Measurements from ENCODE around the gene SLC6A17. TPM values are rescaled to one million over a fixed set of nuclear protein-coding genes. Genes with fewer than 3 reads are reported as not detected.

The SLC6A17 gene
- total RNA-seq, 2 donors from 2014 or later = 0.41 to 2.2 TPM

DNA sequence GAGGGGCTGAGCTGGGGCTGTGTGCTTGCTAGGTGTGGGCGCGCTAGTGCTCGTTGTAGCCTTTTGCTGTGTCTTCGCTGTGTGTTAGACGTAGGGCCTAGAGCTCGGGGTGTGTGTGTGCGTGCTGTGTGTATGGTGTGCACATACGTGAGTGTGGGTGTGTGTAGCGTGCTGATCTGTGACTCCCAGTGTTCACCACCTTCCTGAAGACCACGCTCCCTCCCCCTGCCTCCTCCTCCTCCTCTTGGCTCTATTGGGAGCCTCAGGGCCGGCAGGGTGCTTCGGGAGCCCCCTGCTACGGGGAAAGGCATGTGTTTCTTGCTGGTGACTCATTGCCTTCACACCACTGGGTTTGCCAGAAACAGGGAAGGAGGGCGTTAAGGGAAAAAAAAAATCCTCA lies 50.4 kb downstream of the SLC6A17 start:
- no peak for DNase-seq (ENCODE audit: low spot score)
- no peak overlapping the region for H3K27ac ChIP-seq
- H3K9me3 ChIP-seq = no peaks in the 10 kb centered on the region
- 77% methylated on average over 14 of the region's 14 CpGs for whole genome bisulfite sequencing
- peaks cover 2% of the 10 kb centered on the region for H3K4me1 ChIP-seq (replicated peaks)
- no peak overlapping the region for H3K4me3 ChIP-seq
- H3K36me3 ChIP-seq = no peaks in the 10 kb centered on the region
- no peaks in the 10 kb centered on the region for H3K27me3 ChIP-seq (replicated peaks; ENCODE audit: insufficient read depth)
- TF ChIP-seq POLR2A (IDR thresholded peaks at IDR 0.05) (no peak), POLR2AphosphoS5 (IDR thresholded peaks at IDR 0.05) (no peak)
- TF ChIP-seq, protein P1, sequence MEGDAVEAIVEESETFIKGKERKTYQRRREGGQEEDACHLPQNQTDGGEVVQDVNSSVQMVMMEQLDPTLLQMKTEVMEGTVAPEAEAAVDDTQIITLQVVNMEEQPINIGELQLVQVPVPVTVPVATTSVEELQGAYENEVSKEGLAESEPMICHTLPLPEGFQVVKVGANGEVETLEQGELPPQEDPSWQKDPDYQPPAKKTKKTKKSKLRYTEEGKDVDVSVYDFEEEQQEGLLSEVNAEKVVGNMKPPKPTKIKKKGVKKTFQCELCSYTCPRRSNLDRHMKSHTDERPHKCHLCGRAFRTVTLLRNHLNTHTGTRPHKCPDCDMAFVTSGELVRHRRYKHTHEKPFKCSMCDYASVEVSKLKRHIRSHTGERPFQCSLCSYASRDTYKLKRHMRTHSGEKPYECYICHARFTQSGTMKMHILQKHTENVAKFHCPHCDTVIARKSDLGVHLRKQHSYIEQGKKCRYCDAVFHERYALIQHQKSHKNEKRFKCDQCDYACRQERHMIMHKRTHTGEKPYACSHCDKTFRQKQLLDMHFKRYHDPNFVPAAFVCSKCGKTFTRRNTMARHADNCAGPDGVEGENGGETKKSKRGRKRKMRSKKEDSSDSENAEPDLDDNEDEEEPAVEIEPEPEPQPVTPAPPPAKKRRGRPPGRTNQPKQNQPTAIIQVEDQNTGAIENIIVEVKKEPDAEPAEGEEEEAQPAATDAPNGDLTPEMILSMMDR (IDR thresholded peaks at IDR 0.05) = no peak
- intact Hi-C loops (cut with DNase I) = loop anchor here (5.0 kb wide), 1 partner anchor 297 kb away; no protein-coding TSS in a partner anchor

DNA sequence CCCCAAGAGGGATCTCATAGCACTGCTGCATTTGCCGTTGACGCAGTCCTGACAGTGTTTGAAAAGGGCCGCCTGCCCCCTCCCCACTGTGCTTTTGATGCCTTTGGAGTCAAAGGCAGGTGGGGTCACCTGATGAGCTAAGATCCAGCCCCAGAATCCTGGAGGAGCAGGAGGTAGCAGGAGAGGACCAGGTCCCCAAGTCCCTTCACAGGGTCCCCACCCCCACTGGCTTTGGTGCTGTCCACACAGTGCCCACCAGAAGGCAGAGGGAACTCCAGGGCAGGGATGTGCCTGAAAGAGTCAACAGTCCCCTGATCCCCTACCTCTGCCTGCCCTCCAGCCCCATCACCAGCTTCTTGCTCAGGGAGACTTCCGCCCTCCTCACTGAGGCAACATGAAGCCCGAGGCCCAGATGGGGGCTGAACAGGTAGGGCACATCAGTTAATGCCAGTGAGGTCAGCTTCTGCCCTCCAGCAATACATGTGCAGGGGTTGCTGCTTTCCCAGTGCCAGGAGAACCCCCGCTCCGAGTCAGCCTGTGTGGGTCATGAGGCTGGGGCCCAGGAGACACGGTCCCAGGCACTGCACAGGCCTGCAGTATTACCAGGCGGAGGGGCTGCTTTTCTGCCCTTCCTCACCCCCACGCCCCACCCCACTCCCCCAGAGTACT lies 51.0 kb downstream of the SLC6A17 start:
- H3K4me1 ChIP-seq (replicated peaks) = peaks cover 2% of the 10 kb centered on the region
- intact Hi-C loops (cut with DNase I) = loop anchor here (5.0 kb wide), 1 partner anchor 296 kb away; no protein-coding TSS in a partner anchor
- H3K9me3 ChIP-seq = no peaks in the 10 kb centered on the region
- H3K36me3 ChIP-seq = no peaks in the 10 kb centered on the region
- H3K4me3 ChIP-seq = no peak overlapping the region
- WGBS = 88% methylated on average over 10 of the region's 10 CpGs
- no peaks in the 10 kb centered on the region for H3K27me3 ChIP-seq (replicated peaks; ENCODE audit: insufficient read depth)
- TF ChIP-seq POLR2A (IDR thresholded peaks at IDR 0.05) (no peak), POLR2AphosphoS5 (IDR thresholded peaks at IDR 0.05) (no peak)
- TF ChIP-seq, protein P1 (IDR thresholded peaks at IDR 0.05) = no peak
- DNase-seq (ENCODE audit: low spot score) = no peak
- no peak overlapping the region for H3K27ac ChIP-seq

DNA sequence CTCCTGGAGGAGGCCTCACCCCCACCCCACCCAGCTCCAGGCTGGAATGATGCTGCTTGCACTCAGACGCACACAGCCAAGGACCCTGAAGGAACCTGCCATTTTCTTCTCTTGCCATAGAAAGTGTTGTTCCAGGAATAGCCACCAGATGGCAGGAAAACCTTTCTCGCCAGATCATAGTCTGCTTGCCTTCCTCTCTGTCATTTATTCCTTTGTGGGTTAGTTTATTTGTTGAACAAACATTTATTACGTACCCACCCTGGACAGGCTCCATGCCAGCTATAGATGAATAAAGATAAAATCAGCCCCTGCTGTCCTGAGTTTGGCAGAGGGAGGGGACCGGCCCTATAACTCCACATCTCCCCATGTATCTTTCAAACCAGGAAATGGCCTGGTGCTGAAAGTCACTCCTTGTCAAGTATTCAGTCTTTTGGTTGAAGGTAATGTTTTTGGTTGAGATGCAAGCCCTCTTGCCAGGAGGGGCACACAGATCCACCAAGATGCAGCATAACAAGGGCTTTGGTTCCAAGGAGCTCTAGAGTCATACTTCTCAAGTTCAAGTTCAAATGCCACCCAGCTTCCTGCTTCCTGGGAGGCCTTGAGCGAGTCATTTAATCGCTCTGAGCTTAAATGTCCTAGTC lies 52.8 kb downstream of the SLC6A17 start:
- TF ChIP-seq POLR2A (IDR thresholded peaks at IDR 0.05) (no peak), POLR2AphosphoS5 (IDR thresholded peaks at IDR 0.05) (peak; percentile 75)
- TF ChIP-seq, protein P1 (IDR thresholded peaks at IDR 0.05) = peak; percentile 77 to 95 (median 91)
- H3K4me1 ChIP-seq (replicated peaks) = peaks cover 2% of the 10 kb centered on the region
- no peak overlapping the region for H3K27ac ChIP-seq
- H3K27me3 ChIP-seq (replicated peaks; ENCODE audit: insufficient read depth) = no peaks in the 10 kb centered on the region
- 16% methylated on average over 6 of the region's 6 CpGs for WGBS
- no peaks in the 10 kb centered on the region for H3K36me3 ChIP-seq
- H3K9me3 ChIP-seq = no peaks in the 10 kb centered on the region
- intact Hi-C loops (cut with DNase I) = loop anchor here (5.0 kb wide), 1 partner anchor 294 kb away; no protein-coding TSS in a partner anchor
- no peak overlapping the region for H3K4me3 ChIP-seq
- peak; percentile 71 for DNase-seq (ENCODE audit: low spot score)

GRCh38 chr1:110205156-110205555 lies 54.9 kb downstream of the SLC6A17 start:
- no peak for DNase-seq (ENCODE audit: low spot score)
- TF ChIP-seq, protein P1 (IDR thresholded peaks at IDR 0.05) = no peak
- TF ChIP-seq POLR2A (IDR thresholded peaks at IDR 0.05) (no peak), POLR2AphosphoS5 (IDR thresholded peaks at IDR 0.05) (no peak)
- Histone ChIP-seq H3K4me3 (no peak overlapping the region), H3K9me3 (no peaks in the 10 kb centered on the region), H3K36me3 (no peaks in the 10 kb centered on the region), H3K27me3 (replicated peaks; ENCODE audit: insufficient read depth) (no peaks in the 10 kb centered on the region), H3K27ac (no peak overlapping the region), H3K4me1 (replicated peaks) (peaks cover 2% of the 10 kb centered on the region)
- WGBS = 72% methylated on average over 4 of the region's 4 CpGs
- intact Hi-C loops (cut with DNase I) = no loop called here

Measured in prostate gland (tissue), 2 donors.